Adrenal gland (tissue), 5 donors: ENCODE data around the gene FBXL17.

Experiments used
- CTCF ChIP-seq, 6 experiments: fragments of 450-650 bp in 4 of 6; fragments of 200-600 bp in 2 of 6; sonication (generic) in 1 of 6; IDR thresholded peaks; 1 replicate in 5 of 6; 2 replicates in 1 of 6; pipeline versions ENCODE4 v1.5.1 to v1.8.0; 2016 to 2021; ENCODE audit warnings: antibody characterized with exemption in 6 of 6, mild to moderate bottlenecking in 2 of 6, moderate library complexity in 1 of 6
- POLR2A ChIP-seq, 2 donors: fragments of 450-650 bp; IDR thresholded peaks; one replicate each; pipeline ENCODE4 v1.6.1; 2017; ENCODE audit warnings: antibody characterized with exemption in 2 of 2, mild to moderate bottlenecking in 2 of 2, moderate library complexity in 1 of 2
- donor health status: DM: no; HTN: no; CAD: no.

GRCh38 chr5:107817951-107818350, 563.9 kb downstream of the FBXL17 start:
- TF ChIP-seq CTCF (IDR thresholded peaks at IDR 0.05) (no peak), POLR2A (IDR thresholded peaks at IDR 0.05) (no peak)
